ENCODE results near the gene RAB8A.

The RAB8A gene

GRCh38 chr19:16113727-16114126, 2.0 kb downstream of the RAB8A start:
- no peak for DNase-seq

- no peak for DNase-seq
Observed at GRCh38 chr19:16115301-16116039, 3.8 kb downstream of the RAB8A start.

GRCh38 chr19:16116067-16116466, 4.4 kb downstream of the RAB8A start:
- DNase-seq, result no peak

GRCh38 chr19:16117594-16118033, 5.9 kb downstream of the RAB8A start:
- no peak for DNase-seq

GRCh38 chr19:16118489-16119033, 6.9 kb downstream of the RAB8A start:
- no peak for DNase-seq

GRCh38 chr19:16119075-16119857, 7.6 kb downstream of the RAB8A start:
- peak; percentile 60 for DNase-seq

GRCh38 chr19:16121141-16121540, 9.5 kb downstream of the RAB8A start:
- no peak for DNase-seq

GRCh38 chr19:16121967-16122366, 10.3 kb downstream of the RAB8A start:
- no peak for DNase-seq

- no peak for DNase-seq
Observed at GRCh38 chr19:16124953-16125352, 13.3 kb downstream of the RAB8A start.

GRCh38 chr19:16125737-16126495, 14.2 kb downstream of the RAB8A start:
- no peak for DNase-seq

GRCh38 chr19:16127080-16127479, 15.4 kb downstream of the RAB8A start:
- no peak for DNase-seq

GRCh38 chr19:16127776-16128371, 16.2 kb downstream of the RAB8A start:
- no peak for DNase-seq

GRCh38 chr19:16131648-16132047, 20.0 kb downstream of the RAB8A start:
- DNase-seq, result no peak

GRCh38 chr19:16133818-16134217, 22.1 kb downstream of the RAB8A start:
- DNase-seq, result no peak

GRCh38 chr19:16134510-16134909, 22.8 kb downstream of the RAB8A start:
- DNase-seq, result no peak

GRCh38 chr19:16135430-16136127, 23.9 kb downstream of the RAB8A start:
- DNase-seq, result no peak

- DNase-seq, result no peak
Observed at GRCh38 chr19:16136185-16136999, 24.7 kb downstream of the RAB8A start.

- no peak for DNase-seq
Observed at GRCh38 chr19:16139752-16140151, 28.1 kb downstream of the RAB8A start.

GRCh38 chr19:16141043-16141442, 29.4 kb downstream of the RAB8A start:
- DNase-seq, result no peak

GRCh38 chr19:16142032-16142580, 30.4 kb downstream of the RAB8A start:
- DNase-seq, result peak; percentile 12
